Mesothelial cell of epicardium (in vitro differentiated cells): ENCODE data around the gene ATP2C2. TPM values are rescaled to one million over a fixed set of nuclear protein-coding genes. Genes with fewer than 3 reads are reported as not detected.

Experiments used
- DNase-seq, 2 experiments: peaks; one replicate each; pipeline ENCODE4 v3.0.0; 2021; ENCODE audit warnings: low spot score in 2 of 2; ENCODE audit not compliant: unreplicated experiment in 2 of 2
- H3K27ac Mint-ChIP-seq: 2 replicates; pipeline ENCODE4 v1.8.0; 2021; ENCODE audit warnings: mixed read lengths
- H3K27me3 Mint-ChIP-seq: 2 replicates; pipeline ENCODE4 v1.8.0; 2021; ENCODE audit warnings: low read depth, mixed read lengths
- H3K36me3 Mint-ChIP-seq: 2 replicates; pipeline ENCODE4 v1.8.0; 2021; ENCODE audit warnings: mixed read lengths
- H3K4me1 Mint-ChIP-seq: 2 replicates; pipeline ENCODE4 v1.8.0; 2021; ENCODE audit warnings: mixed read lengths
- H3K4me3 Mint-ChIP-seq: 2 replicates; pipeline ENCODE4 v1.8.0; 2021; ENCODE audit warnings: mild to moderate bottlenecking, moderate library complexity, mixed read lengths
- H3K9me3 Mint-ChIP-seq: 2 replicates; pipeline ENCODE4 v1.8.0; 2021; ENCODE audit warnings: mixed read lengths
- total RNA-seq: library from RNA; stranded (reverse); gene quantifications from 3 replicates; pipeline ENCODE4 v1.2.1, GENCODE V29; 2021
- TF ChIP-seq, protein P1 (sequence below): fragments of 200-600 bp; sonication (generic); IDR thresholded peaks from one replicate; pipeline ENCODE4 v1.5.0; 2021; ENCODE audit warnings: antibody characterized with exemption; ENCODE audit not compliant: unreplicated experiment

Gene ATP2C2
- total RNA-seq, 1 donor from 2014 or later, result 47.7 TPM

DNA sequence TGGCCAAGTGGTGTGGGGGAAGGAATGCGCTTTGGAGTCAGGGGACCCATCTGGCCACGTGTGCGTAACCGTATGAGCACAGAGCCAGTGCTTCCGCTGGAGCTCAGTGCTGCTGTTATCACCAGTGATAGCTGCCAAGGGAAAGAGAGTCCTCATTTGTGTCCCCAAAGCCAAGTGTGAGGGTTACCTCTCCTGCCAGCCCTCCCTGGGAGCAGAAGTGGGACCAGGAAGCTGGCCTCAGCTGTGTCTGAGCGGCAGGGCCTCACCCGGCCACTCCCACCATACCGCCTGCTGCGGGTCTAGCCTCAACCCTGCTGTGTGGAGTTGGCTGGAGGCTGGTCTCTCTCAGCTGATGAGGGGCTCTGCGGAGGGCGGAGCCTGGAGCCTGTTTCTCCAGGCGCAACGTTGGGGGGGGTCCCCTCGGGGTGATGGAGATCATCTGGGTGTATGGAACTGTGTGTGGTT lies 91.6 kb downstream of the ATP2C2 start:
- TF ChIP-seq, protein P1, sequence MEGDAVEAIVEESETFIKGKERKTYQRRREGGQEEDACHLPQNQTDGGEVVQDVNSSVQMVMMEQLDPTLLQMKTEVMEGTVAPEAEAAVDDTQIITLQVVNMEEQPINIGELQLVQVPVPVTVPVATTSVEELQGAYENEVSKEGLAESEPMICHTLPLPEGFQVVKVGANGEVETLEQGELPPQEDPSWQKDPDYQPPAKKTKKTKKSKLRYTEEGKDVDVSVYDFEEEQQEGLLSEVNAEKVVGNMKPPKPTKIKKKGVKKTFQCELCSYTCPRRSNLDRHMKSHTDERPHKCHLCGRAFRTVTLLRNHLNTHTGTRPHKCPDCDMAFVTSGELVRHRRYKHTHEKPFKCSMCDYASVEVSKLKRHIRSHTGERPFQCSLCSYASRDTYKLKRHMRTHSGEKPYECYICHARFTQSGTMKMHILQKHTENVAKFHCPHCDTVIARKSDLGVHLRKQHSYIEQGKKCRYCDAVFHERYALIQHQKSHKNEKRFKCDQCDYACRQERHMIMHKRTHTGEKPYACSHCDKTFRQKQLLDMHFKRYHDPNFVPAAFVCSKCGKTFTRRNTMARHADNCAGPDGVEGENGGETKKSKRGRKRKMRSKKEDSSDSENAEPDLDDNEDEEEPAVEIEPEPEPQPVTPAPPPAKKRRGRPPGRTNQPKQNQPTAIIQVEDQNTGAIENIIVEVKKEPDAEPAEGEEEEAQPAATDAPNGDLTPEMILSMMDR, result no peak
- H3K27ac Mint-ChIP-seq, result no peak overlapping the region
- no peak overlapping the region for H3K4me3 Mint-ChIP-seq
- peak in 1 of 2 experiments; percentile 29 for DNase-seq
- no peaks in the 10 kb centered on the region for H3K9me3 Mint-ChIP-seq
- no peaks in the 10 kb centered on the region for H3K27me3 Mint-ChIP-seq
- no peaks in the 10 kb centered on the region for H3K4me1 Mint-ChIP-seq
- H3K36me3 Mint-ChIP-seq, result peaks cover 34% of the 10 kb centered on the region

DNA sequence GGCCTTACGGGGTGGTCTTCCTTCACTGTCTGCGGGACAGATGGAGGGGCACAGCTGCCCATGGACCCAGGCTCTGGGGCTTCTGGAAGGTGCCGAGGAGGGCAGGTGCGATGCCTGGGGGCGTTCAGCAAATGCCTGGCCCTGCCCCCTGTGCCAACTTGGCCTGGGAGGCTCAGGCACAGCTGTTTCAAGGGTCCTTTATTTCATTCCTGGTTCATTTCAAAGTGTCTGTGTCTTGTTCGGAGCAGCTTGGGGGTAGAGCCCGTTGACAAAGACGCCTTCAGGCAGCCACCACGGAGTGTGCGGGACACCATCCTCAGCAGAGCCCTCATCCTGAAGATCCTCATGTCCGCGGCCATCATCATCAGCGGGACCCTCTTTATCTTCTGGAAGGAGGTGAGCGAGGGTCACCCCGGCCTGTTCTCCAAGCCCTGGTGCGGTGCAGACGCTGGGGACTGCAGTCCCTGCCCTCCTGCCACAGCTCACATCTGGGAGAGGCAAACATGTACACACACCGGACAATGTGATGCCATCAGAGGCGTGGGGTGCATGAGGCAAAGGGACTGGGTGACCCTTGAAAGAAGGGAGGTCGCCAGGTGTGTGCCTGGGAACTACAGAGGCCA lies 92.2 kb downstream of the ATP2C2 start:
- Mint-ChIP-seq H3K9me3 (peaks cover under 1% of the 10 kb centered on the region), H3K36me3 (peaks cover 34% of the 10 kb centered on the region), H3K4me1 (no peaks in the 10 kb centered on the region), H3K27me3 (no peaks in the 10 kb centered on the region), H3K27ac (no peak overlapping the region), H3K4me3 (no peak overlapping the region)
- peak in 1 of 2 experiments; percentile 34 for DNase-seq
- TF ChIP-seq, protein P1, result no peak

DNA sequence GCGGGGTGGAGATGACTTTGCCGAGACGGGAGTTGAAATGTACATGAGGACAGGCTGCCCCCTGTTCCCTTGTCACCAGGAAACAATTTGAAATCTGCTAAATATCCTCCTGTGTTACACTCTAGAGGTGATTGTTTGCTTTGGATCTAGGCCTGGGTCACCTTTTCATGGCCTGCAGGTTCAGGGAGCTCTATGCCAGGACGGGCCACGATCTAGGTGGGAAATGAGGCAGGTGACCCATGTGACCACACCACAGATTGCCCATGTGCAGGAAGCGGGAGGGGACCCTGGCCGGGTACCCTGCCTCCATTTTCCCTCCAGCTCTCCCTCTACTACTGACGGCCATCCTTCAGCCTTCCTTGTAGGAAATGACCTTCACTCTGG lies 92.7 kb downstream of the ATP2C2 start:
- TF ChIP-seq, protein P1, result no peak
- H3K36me3 Mint-ChIP-seq, result peaks cover 37% of the 10 kb centered on the region
- H3K27ac Mint-ChIP-seq, result no peak overlapping the region
- H3K4me3 Mint-ChIP-seq, result no peak overlapping the region
- DNase-seq, result peak in 1 of 2 experiments; percentile 22
- H3K9me3 Mint-ChIP-seq, result peaks cover 4% of the 10 kb centered on the region
- H3K4me1 Mint-ChIP-seq, result no peaks in the 10 kb centered on the region
- H3K27me3 Mint-ChIP-seq, result no peaks in the 10 kb centered on the region

DNA sequence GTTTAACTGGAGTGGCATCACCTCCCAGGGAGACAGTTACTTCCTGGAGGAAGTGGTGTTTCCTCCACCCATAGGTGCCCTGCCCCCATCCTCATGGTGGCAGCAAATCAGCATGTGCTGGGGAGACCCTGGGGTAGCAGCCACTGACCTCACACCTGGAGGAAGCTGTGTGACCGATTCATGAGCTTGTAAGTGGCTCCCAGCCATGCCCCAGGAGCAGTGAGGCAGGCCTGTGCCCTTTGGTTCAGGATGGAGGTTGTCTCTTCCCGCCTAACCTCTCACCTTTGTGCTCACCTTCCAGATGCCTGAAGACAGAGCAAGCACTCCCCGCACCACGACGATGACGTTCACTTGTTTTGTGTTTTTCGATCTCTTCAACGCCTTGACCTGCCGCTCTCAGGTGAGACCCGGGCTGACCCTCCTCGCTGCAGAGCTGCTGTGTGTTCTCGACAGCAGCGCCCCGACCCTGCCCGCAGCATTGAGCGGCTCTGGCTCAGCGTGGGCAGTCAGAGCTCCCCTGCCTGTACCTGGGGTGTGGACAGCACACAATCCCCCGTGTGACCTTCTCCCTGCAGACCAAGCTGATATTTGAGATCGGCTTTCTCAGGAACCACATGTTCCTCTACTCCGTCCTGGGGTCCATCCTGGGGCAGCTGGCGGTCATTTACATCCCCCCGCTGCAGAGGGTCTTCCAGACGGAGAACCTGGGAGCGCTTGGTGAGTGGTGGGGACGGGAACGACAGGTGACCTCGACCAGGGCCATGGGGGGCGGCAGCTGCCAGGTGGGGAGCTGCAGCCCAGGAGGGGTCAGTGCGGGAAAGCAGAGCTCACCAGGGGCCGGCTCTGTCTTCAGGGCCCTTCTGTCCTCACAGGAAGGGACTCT lies 93.3 kb downstream of the ATP2C2 start:
- Mint-ChIP-seq H3K36me3 (peaks cover 41% of the 10 kb centered on the region), H3K4me1 (no peaks in the 10 kb centered on the region)
- TF ChIP-seq, protein P1, result no peak

DNA sequence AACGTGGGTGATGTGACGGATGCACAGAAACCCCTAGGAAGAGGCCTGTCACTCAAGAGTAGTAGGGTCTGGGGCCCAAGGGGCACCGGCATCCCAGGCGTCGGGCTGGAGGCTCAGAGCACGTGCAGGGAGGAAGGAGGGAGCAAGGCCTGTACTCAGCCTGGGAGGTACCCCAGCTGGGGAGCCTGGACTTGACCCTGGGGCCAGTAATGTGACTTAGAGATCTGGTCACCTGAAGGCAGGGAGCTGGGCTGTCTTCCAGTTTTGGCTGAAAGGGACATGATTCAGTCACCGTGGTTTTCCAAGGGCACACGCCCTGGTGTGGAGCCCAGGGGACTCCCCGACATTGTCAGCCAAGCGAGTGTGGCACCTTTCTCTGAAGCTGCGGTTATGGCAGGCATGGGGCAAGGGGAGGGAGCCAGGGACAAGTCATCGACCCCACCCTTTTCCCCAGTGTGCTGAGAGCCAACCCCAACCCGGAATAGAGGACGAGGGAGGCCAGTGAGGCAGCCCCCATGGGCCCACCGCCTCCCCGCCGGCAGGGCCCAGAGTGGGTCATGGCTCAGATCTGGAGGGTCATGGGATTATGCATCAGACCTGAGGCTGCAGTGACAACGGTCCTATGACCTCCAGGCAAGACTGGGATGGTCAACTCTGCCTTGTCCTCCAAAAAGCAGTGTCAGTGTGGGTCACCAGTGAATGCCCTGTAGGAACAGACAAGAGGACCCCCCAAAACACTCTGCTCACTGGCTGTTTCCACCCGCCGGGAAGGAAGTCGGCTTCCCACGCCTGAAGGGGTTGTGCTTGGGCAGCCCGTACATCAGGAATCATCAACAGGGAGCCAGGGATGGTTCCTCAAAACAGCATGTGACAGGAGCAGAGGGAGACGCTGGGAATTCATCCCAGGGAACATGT lies 94.2 kb downstream of the ATP2C2 start:
- Mint-ChIP-seq H3K27ac (no peak overlapping the region), H3K27me3 (no peaks in the 10 kb centered on the region), H3K4me1 (no peaks in the 10 kb centered on the region), H3K9me3 (peaks cover 18% of the 10 kb centered on the region), H3K36me3 (peaks cover 50% of the 10 kb centered on the region), H3K4me3 (no peak overlapping the region)
- peak in 1 of 2 experiments; percentile 29 for DNase-seq
- TF ChIP-seq, protein P1, result no peak

More for the DNA sequence above, 93.3 kb downstream of the ATP2C2 start:
- peak in 1 of 2 experiments; percentile 35 for DNase-seq
- Mint-ChIP-seq H3K9me3 (peaks cover 10% of the 10 kb centered on the region), H3K4me3 (no peak overlapping the region), H3K27me3 (no peaks in the 10 kb centered on the region), H3K27ac (no peak overlapping the region)
